ENCODE measurements around the gene IL1RAPL1. TPM values are rescaled to one million over a fixed set of nuclear protein-coding genes. Genes with fewer than 3 reads are reported as not detected.

The IL1RAPL1 gene
- polyA plus RNA-seq, 1 donor from 2014 or later = not detected

- peaks cover 2% of the 10 kb centered on the region for H3K36me3 Mint-ChIP-seq
- H3K27ac Mint-ChIP-seq = no peak overlapping the region
- H3K4me1 Mint-ChIP-seq = peaks cover 0 to 2% (median 0%) of the 10 kb centered on the region in 3 donors
- peaks cover 0 to 14% (median 2%) of the 10 kb centered on the region in 3 donors for H3K9me3 Mint-ChIP-seq
- no peak overlapping the region for H3K4me3 Mint-ChIP-seq
- no peaks in the 10 kb centered on the region for H3K27me3 Mint-ChIP-seq
Observed at GRCh38 chrX:29024871-29025270, 437.6 kb downstream of the IL1RAPL1 start.

GRCh38 chrX:29039501-29039900 lies 452.3 kb downstream of the IL1RAPL1 start:
- Mint-ChIP-seq H3K27me3 (no peaks in the 10 kb centered on the region), H3K4me1 (no peaks in the 10 kb centered on the region), H3K36me3 (no peaks in the 10 kb centered on the region), H3K9me3 (peaks cover 0 to 6% (median 2%) of the 10 kb centered on the region in 3 donors), H3K4me3 (no peak overlapping the region), H3K27ac (no peak overlapping the region)

- Mint-ChIP-seq H3K4me3 (no peak overlapping the region), H3K27ac (no peak overlapping the region), H3K27me3 (no peaks in the 10 kb centered on the region), H3K4me1 (no peaks in the 10 kb centered on the region), H3K9me3 (peaks cover 0 to 6% (median 2%) of the 10 kb centered on the region in 3 donors), H3K36me3 (no peaks in the 10 kb centered on the region)
Observed at GRCh38 chrX:29040160-29040559, 452.9 kb downstream of the IL1RAPL1 start.

GRCh38 chrX:29042341-29042740 lies 455.1 kb downstream of the IL1RAPL1 start:
- Mint-ChIP-seq H3K9me3 (peaks cover 0 to 6% (median 2%) of the 10 kb centered on the region in 3 donors), H3K4me3 (no peak overlapping the region), H3K27me3 (no peaks in the 10 kb centered on the region), H3K4me1 (no peaks in the 10 kb centered on the region), H3K27ac (no peak overlapping the region), H3K36me3 (no peaks in the 10 kb centered on the region)

GRCh38 chrX:29043746-29044145 lies 456.5 kb downstream of the IL1RAPL1 start:
- H3K27ac Mint-ChIP-seq = no peak overlapping the region
- no peak overlapping the region for H3K4me3 Mint-ChIP-seq
- no peaks in the 10 kb centered on the region for H3K27me3 Mint-ChIP-seq
- peaks cover 2 to 6% (median 2%) of the 10 kb centered on the region in 3 donors for H3K9me3 Mint-ChIP-seq
- H3K4me1 Mint-ChIP-seq = no peaks in the 10 kb centered on the region
- no peaks in the 10 kb centered on the region for H3K36me3 Mint-ChIP-seq

- H3K9me3 Mint-ChIP-seq = peaks cover 2 to 6% (median 2%) of the 10 kb centered on the region in 3 donors
- no peak overlapping the region for H3K4me3 Mint-ChIP-seq
Observed at GRCh38 chrX:29044423-29045184, 457.4 kb downstream of the IL1RAPL1 start.

GRCh38 chrX:29065477-29065876 lies 478.2 kb downstream of the IL1RAPL1 start:
- H3K9me3 Mint-ChIP-seq = peaks cover 0 to 9% (median 5%) of the 10 kb centered on the region in 3 donors
- peaks cover 2% of the 10 kb centered on the region for H3K27me3 Mint-ChIP-seq
- H3K4me1 Mint-ChIP-seq = no peaks in the 10 kb centered on the region
- H3K36me3 Mint-ChIP-seq = no peaks in the 10 kb centered on the region
- H3K27ac Mint-ChIP-seq = no peak overlapping the region
- H3K4me3 Mint-ChIP-seq = no peak overlapping the region

More at GRCh38 chrX:29044423-29045184, 457.4 kb downstream of the IL1RAPL1 start:
- no peak overlapping the region for H3K27ac Mint-ChIP-seq
- no peaks in the 10 kb centered on the region for H3K27me3 Mint-ChIP-seq
- no peaks in the 10 kb centered on the region for H3K4me1 Mint-ChIP-seq
- no peaks in the 10 kb centered on the region for H3K36me3 Mint-ChIP-seq

GRCh38 chrX:29066516-29066915 lies 479.3 kb downstream of the IL1RAPL1 start:
- Mint-ChIP-seq H3K36me3 (no peaks in the 10 kb centered on the region), H3K4me3 (no peak overlapping the region), H3K9me3 (peaks cover 0 to 10% (median 5%) of the 10 kb centered on the region in 3 donors)

GRCh38 chrX:29067351-29067750 lies 480.1 kb downstream of the IL1RAPL1 start:
- Mint-ChIP-seq H3K4me1 (no peaks in the 10 kb centered on the region), H3K27ac (no peak overlapping the region), H3K9me3 (peaks cover 0 to 10% (median 3%) of the 10 kb centered on the region in 3 donors), H3K36me3 (no peaks in the 10 kb centered on the region), H3K4me3 (no peak overlapping the region), H3K27me3 (peaks cover 2% of the 10 kb centered on the region)

More at GRCh38 chrX:29066516-29066915, 479.3 kb downstream of the IL1RAPL1 start:
- Mint-ChIP-seq H3K27me3 (peaks cover 2% of the 10 kb centered on the region), H3K27ac (peak overlapping the region in 1 of 3 donors; percentile 4), H3K4me1 (no peaks in the 10 kb centered on the region)

- H3K27me3 Mint-ChIP-seq = peaks cover under 1% of the 10 kb centered on the region
- H3K27ac Mint-ChIP-seq = no peak overlapping the region
- no peaks in the 10 kb centered on the region for H3K4me1 Mint-ChIP-seq
Observed at GRCh38 chrX:29071525-29072320, 484.5 kb downstream of the IL1RAPL1 start.

GRCh38 chrX:29082558-29082957 lies 495.3 kb downstream of the IL1RAPL1 start:
- no peaks in the 10 kb centered on the region for H3K4me1 Mint-ChIP-seq
- peaks cover 2 to 4% (median 3%) of the 10 kb centered on the region in 3 donors for H3K9me3 Mint-ChIP-seq
- no peaks in the 10 kb centered on the region for H3K27me3 Mint-ChIP-seq
- H3K36me3 Mint-ChIP-seq = peaks cover 1% of the 10 kb centered on the region
- H3K4me3 Mint-ChIP-seq = no peak overlapping the region
- no peak overlapping the region for H3K27ac Mint-ChIP-seq

More at GRCh38 chrX:29071525-29072320, 484.5 kb downstream of the IL1RAPL1 start:
- no peak overlapping the region for H3K4me3 Mint-ChIP-seq
- H3K36me3 Mint-ChIP-seq = no peaks in the 10 kb centered on the region
- H3K9me3 Mint-ChIP-seq = peaks cover 0 to 10% (median 3%) of the 10 kb centered on the region in 3 donors

- no peak overlapping the region for H3K27ac Mint-ChIP-seq
- H3K36me3 Mint-ChIP-seq = peaks cover 1% of the 10 kb centered on the region
- peaks cover 0 to 4% (median 3%) of the 10 kb centered on the region in 3 donors for H3K9me3 Mint-ChIP-seq
Observed at GRCh38 chrX:29083823-29084222, 496.6 kb downstream of the IL1RAPL1 start.

GRCh38 chrX:29090811-29091210 lies 503.6 kb downstream of the IL1RAPL1 start:
- Mint-ChIP-seq H3K36me3 (peaks cover 1% of the 10 kb centered on the region), H3K27me3 (no peaks in the 10 kb centered on the region), H3K9me3 (peaks cover 0 to 3% (median 0%) of the 10 kb centered on the region in 3 donors), H3K4me3 (no peak overlapping the region), H3K27ac (no peak overlapping the region), H3K4me1 (no peaks in the 10 kb centered on the region)

More at GRCh38 chrX:29083823-29084222, 496.6 kb downstream of the IL1RAPL1 start:
- H3K27me3 Mint-ChIP-seq = no peaks in the 10 kb centered on the region
- H3K4me3 Mint-ChIP-seq = no peak overlapping the region
- H3K4me1 Mint-ChIP-seq = no peaks in the 10 kb centered on the region

- no peaks in the 10 kb centered on the region for H3K36me3 Mint-ChIP-seq
- peaks cover 4 to 12% (median 10%) of the 10 kb centered on the region in 3 donors for H3K9me3 Mint-ChIP-seq
- no peak overlapping the region for H3K27ac Mint-ChIP-seq
- no peak overlapping the region for H3K4me3 Mint-ChIP-seq
- H3K27me3 Mint-ChIP-seq = no peaks in the 10 kb centered on the region
- no peaks in the 10 kb centered on the region for H3K4me1 Mint-ChIP-seq
Observed at GRCh38 chrX:29107231-29107630, 520.0 kb downstream of the IL1RAPL1 start.

- Mint-ChIP-seq H3K4me1 (no peaks in the 10 kb centered on the region), H3K9me3 (peaks cover 2 to 6% (median 2%) of the 10 kb centered on the region in 3 donors), H3K27me3 (no peaks in the 10 kb centered on the region), H3K4me3 (no peak overlapping the region), H3K27ac (no peak overlapping the region), H3K36me3 (no peaks in the 10 kb centered on the region)
Observed at GRCh38 chrX:29110041-29110440, 522.8 kb downstream of the IL1RAPL1 start.
